Activated CD8-positive, alpha-beta memory T cell treated with anti-CD3 and anti-CD28 coated beads for 1 hour (primary cell): ENCODE results near the gene SLC30A5.

Source experiments
- DNase-seq, 2 donors: peaks; one replicate each; pipeline ENCODE4 v3.0.0-alpha.2; 2020; ENCODE audit warnings: low read depth in 1 of 2; ENCODE audit errors: extremely low read depth in 1 of 2

The SLC30A5 gene

GRCh38 chr5:69166686-69167492 is 73.1 kb downstream of the SLC30A5 start, which contains the start of gene CCNB1:
Gene CCNB1 (plus strand): TSS chr5:69167150. CDS start chr5:69167263, 113 bp downstream.
- DNase-seq, result peak; percentile 89 to 95

GRCh38 chr5:69167493-69167855 is 73.7 kb downstream of the SLC30A5 start:
- DNase-seq, result no peak

GRCh38 chr5:69167929-69168328 is 74.1 kb downstream of the SLC30A5 start:
- DNase-seq, result no peak

- DNase-seq, result no peak
These were observed 76.7 kb downstream of the SLC30A5 start for GRCh38 chr5:69170495-69170894.

- no peak for DNase-seq
These were observed 77.2 kb downstream of the SLC30A5 start for GRCh38 chr5:69170969-69171368.
